ENCODE data around the gene CDC25A.
"Not testable (repeated sequence)": the region's sequence is repeated elsewhere in the genome, so short reads cannot be mapped to it uniquely, and the experiment has no call there.

The CDC25A gene

DNA sequence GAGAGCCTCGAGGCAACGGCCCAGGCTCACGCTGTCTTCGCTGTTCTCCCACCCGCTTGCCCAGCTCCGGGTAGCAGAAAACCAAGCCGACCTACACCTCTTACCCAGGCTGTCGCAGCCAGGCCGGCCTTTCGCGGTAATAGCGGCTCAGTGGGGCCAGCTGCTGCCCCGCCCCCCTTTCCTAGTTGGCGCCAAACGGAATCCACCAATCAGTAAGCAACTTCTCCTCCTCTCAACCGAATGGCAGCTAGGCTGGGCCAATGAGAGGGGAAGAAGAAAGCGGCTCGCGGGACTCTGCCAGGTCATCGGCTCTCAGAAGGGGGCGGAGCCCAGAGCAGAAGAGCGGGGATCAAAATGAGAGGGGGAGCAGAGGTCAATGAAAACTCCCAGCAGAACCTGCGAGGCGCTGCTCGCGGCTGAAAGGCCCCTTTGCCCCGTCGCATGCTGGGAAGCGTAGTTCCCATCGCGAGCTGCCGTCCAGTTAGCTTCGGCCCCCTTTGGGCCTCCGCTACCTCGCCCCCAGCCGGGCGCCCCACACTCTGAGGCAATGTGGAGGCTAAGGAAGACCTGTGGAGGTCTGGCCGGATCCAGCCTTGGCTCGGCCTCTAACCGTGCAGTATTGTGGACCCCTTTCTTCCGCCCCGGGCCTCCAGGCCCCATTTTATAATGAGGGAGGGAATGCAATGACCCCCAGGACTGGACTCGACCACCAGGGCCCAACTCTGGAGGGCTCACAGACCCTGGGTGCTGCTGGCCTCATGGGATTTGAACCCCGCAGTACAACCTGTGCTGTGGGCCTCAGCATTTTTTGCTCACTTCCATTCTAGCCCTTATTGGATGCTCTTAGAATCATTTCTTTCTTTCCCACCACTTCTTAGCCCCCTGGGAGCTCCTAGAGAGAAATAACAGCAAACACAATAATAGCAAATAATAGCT is at the start of gene CDC25A:
Gene CDC25A (minus strand): TSS at position 152 of the 936 bp plus-strand sequence. CDS start 470 bp downstream, outside the sequence.
- DNase-seq, result peak; percentile 84 to 94

- no peak for DNase-seq
Measured at GRCh38 chr3:48236531-48236930, 48.3 kb upstream of the CDC25A start.

DNA sequence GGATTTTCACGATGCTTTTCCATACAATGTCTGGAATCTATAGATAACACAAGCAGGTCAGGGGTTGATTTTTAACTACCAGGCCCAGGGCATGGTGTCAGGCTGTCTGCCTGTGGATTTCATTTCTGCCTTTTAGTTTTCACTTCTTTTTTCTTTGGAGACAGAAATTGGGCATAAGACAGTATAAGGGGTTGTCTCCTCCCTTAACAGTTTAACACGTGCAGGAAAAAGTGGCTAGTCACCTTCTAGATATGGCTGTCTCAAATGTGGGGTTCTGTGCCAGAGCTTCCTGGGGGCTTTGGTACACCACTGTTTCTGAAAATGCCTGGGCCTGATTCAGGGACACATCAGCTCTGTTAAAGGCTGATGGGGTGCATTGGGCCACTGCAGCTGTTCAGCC is 45.3 kb upstream of the CDC25A start:
- no peak for DNase-seq

DNA sequence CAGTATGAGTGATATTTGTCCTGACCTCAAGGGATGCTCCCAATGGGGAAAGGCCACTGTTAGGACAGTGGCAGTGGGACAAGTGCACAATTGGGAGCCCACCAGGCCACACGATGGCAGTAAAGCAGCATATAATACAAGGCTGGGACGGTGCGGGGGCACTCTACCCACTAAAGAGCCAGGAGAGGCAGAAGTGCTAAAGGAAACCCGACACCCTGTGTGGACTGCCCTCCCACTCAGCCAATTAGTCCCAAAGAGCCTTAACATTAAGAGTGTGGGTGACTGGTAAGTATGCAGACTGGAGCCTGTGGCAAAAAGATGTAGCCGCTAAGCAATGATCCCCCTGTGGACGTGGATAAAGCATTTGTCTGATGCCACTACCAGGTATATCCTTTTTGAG is 44.5 kb upstream of the CDC25A start:
- DNase-seq, result peak; percentile 54 to 56

- DNase-seq, result no peak
Measured at GRCh38 chr3:48232232-48232631, 44.0 kb upstream of the CDC25A start.

DNA sequence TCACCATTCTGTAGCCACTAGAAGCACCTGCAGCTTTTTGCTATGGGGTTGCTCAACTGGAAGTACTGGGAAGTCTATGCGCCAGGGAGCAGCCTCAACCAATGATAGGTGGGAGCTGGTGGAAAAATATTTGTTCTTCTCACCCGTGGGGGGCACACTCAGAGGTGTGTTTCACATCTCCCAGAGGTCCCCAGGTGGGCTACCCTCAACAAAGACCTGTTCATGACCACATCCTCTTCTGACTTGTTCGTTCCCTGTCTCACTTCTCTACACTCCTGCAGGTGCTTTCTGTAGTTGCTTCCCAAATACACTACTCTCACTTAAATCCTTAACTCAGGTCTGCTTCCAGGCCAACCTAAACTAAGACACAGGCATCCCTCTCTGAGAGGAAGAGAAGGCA is 38.7 kb upstream of the CDC25A start:
- no peak for DNase-seq

GRCh38 chr3:48225587-48225986 is 37.4 kb upstream of the CDC25A start:
- DNase-seq, result no peak

- DNase-seq, result no peak
Measured at GRCh38 chr3:48222616-48223513, 34.6 kb upstream of the CDC25A start, which contains the start of gene CAMP. TSS of gene CAMP (plus strand) at chr3:48223495. CDS start at chr3:48223512, 17 bp downstream.

GRCh38 chr3:48220746-48221145 is 32.5 kb upstream of the CDC25A start:
- DNase-seq, result no peak

DNA sequence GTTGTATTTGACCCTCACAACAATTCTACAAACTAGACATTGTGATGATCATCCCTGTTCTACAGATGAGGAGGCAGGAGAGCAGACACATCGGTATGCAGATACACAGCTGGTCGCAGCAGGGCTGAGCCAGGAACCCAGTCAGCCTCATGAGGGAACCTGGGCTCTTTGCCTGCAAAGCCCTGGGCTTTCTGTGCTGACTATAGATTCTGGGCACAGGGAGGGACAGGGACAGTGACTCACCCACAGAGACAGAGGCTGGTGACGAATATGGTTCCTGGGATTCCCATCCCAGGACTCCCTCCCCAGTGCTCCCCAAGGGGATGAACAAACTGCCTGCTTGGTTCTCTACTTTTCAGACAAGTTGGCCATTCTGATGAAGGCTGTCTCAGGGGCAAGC is 31.3 kb upstream of the CDC25A start:
- DNase-seq, result no peak

DNA sequence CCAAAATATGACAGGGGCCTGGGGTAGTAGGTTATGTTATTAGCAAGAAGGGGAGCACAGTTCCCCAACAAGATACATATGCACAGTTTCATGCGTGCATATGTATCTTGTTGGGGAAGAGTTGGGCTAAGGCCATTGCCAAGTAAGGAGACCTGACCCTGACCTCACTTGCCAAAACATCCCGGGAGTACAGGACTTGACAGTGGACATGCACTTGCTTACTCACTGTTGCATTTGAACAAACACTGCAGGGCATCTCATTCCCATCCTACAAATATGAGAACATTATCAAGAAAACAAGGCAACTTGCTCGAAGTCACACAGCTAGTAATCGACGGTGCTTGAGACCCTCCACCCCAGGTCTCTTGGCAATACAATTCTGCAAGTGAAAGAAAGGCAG is 30.3 kb upstream of the CDC25A start:
- no peak for DNase-seq

DNA sequence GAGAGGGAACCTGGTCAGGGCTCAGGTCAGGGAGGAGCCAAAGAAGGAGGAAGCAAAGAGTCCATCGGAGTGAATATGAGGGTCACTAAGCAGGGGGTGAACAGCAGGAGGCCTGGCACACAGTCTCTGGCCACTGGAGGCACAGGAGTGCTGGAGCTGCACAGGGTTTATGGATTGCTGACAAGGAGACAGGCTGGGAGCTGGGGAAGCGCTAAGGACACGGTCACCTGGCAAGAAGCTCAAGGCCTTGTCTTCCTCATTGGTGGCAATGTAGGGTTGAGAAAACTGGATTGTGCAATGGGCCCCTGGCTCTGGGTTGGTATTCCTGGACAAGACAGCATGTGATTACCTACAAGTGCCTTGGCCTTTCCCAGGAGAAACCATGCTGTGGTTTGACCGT is 29.2 kb upstream of the CDC25A start:
- DNase-seq, result no peak

GRCh38 chr3:48215876-48216275 is 27.7 kb upstream of the CDC25A start:
- DNase-seq, result no peak

DNA sequence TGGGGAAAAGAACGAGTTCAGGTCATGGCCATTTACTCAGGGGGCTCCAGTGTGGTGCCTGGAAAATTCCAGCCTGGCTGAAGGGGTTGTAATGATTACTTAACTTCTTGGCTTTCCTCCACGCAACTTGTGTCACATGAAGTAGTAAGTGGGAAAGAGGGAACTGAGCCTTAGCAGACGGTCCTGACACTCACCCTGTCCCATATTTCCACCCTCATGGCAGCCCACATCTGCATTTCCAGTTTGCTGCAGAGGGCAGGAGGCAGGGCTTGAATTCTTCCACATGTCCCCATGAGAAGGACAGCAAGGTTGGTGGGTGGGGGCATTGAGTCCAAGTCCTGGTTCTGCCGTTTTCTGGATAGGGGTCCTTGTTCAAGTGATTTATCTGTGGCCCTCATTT is 27.2 kb upstream of the CDC25A start:
- DNase-seq, result no peak

- DNase-seq, result no peak
Measured at GRCh38 chr3:48215019-48215418, 26.8 kb upstream of the CDC25A start.

- no peak for DNase-seq
Measured at GRCh38 chr3:48214225-48214624, 26.0 kb upstream of the CDC25A start.

- not testable (repeated sequence) for DNase-seq
Measured at GRCh38 chr3:48211776-48212175, 23.6 kb upstream of the CDC25A start.

- not testable (repeated sequence) for DNase-seq
Measured at GRCh38 chr3:48210534-48210933, 22.3 kb upstream of the CDC25A start.

DNA sequence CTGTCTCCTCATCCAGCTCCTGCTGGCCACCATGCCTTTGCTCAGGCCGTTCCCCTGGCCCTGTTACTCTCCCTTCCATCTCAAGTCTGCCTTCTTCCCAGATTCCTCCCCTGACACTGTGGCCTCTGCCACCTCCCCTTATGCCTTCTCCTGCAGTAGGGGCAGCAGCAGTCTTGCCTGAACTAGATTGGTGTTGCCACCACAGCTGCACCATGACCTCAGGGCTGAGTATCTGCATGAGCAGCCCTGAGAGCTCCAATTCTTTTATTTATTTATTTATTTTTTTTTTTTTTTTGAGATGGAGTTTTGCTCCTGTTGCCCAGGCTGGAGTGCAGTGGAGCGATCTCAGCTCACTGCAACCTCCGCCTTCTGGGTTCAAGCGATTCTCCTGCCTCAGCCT is 21.2 kb upstream of the CDC25A start:
- DNase-seq, result no peak

DNA sequence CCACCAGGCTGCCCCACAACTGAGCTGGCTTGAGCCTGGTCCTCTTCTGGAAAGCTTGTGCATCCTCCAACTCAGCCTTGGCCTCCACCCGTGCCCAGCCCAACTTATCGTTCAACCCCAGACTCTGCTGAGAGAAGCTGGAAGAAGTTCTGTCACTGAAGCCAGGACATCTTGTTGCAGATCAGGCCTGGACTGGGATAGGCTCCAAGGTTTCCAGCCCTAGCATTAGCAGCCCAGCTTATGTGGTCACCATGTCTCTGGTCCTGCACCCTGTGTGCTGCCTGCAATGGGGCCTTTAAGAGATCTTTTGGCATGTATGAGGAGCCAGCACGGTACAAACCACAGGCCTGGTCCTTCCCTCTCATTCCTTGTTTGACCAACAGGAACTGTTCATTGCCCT is 19.9 kb upstream of the CDC25A start:
- no peak for DNase-seq

DNA sequence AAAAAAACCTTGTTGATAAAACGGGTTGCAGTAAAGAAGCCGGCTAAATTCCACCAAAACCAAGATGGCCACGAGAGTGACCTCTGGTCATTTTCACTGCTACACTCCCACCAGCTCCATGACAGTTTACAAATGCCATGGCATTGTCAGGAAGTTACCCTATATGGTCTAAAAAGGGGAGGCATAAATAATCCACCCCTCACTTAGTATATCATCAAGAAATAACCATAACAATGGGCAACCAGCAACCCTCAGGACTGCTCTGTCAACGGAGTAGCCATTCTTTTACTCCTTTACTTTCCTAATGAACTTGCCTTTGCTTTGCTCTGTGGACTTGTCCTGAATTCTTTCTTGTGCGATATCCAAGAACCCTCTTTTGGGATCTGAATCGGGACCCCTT is 14.4 kb upstream of the CDC25A start:
- no peak for DNase-seq

GRCh38 chr3:48199117-48199516 is 10.9 kb upstream of the CDC25A start:
- DNase-seq, result no peak

DNA sequence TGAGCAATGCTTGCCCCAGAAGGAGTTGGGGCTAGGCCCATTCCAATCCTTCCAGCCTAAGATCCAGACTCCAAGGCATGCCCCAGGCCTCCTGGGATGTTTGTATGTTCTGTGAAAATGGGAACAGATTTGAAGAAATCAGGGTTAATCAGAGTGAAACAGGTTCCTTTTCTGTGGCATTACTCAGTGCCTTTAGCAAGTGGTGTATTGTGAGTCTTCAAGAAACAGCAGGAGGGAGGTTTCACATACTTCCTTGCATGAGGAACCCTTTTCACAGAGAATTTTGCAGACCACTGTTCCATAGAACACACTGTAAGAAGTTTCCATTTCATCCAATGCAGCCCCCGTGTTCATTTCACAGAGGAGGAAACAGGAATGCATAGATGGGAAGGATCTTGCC is 8.4 kb upstream of the CDC25A start:
- no peak for DNase-seq

Data from stimulated activated CD4-positive, alpha-beta T cell treated with anti-CD3 and anti-CD28 coated beads, Interleukin-4, amount 100 ng/mL, for 4 hours (primary cell).